OCI-LY1 (cell line): ENCODE data around the gene PABPN1L.

ENCODE experiments used
- EZH2 ChIP-seq: fragments of 200-600 bp; sonication (generic), shearing (Covaris generic); IDR thresholded peaks from 2 replicates; pipeline ENCODE4 v1.8.0; 2017; ENCODE audit warnings: borderline replicate concordance, mixed run types, mild to moderate bottlenecking, antibody characterized with exemption, low read length, moderate library complexity, mixed read lengths
- TF ChIP-seq, protein P1 (sequence below): fragments of 200-600 bp; sonication (generic), shearing (Covaris generic); IDR thresholded peaks from 2 replicates; pipeline ENCODE4 v1.5.1; 2017; ENCODE audit warnings: mild to moderate bottlenecking, antibody characterized with exemption, low read length, moderate library complexity, mixed read lengths

DNA sequence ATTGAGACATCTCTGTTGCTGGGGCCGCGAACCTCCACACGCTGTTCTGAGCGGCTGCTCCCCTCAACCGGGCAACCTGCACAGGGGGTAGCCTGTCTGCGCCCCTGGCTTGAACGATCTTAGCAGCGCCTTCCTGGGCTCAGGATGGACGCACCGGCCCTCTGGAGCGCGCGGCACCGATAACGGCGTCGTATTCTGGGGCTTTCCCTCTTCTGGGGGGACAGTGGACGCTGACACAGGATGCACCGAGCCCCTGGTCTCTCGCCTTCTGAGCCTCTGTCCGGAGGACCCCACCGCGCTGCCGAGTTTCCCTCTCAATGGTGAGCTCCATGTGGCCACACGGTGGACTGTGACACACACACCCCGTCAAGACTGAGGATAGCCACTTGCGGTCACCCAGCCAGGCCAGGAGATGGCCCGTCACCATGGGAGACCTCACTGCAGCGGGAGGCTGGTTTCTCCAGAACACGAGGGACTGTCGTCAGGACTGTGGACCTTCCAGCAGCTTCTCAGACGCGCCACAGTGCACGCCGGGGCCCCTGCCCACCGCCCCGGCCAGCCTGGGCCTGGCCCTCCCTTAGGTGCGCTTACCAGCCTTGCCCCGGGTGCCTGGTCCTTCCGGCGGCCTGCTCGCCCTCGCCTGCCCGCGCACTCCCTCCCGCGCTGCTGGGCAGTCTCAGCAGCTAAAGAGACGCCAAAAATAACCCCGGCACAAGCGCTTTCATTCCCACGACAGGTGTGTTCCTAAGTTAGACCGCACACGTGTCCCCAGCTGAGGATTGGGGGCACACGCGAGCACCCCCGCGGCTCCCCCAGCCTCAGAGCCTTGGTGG, 30.0 kb upstream of the PABPN1L start:
- no peak for TF ChIP-seq EZH2
- TF ChIP-seq, protein P1, sequence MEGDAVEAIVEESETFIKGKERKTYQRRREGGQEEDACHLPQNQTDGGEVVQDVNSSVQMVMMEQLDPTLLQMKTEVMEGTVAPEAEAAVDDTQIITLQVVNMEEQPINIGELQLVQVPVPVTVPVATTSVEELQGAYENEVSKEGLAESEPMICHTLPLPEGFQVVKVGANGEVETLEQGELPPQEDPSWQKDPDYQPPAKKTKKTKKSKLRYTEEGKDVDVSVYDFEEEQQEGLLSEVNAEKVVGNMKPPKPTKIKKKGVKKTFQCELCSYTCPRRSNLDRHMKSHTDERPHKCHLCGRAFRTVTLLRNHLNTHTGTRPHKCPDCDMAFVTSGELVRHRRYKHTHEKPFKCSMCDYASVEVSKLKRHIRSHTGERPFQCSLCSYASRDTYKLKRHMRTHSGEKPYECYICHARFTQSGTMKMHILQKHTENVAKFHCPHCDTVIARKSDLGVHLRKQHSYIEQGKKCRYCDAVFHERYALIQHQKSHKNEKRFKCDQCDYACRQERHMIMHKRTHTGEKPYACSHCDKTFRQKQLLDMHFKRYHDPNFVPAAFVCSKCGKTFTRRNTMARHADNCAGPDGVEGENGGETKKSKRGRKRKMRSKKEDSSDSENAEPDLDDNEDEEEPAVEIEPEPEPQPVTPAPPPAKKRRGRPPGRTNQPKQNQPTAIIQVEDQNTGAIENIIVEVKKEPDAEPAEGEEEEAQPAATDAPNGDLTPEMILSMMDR: no peak
